GM19468 (cell line): ENCODE results near the gene FOXF1.

Source experiments
- ATAC-seq: cut with Tn5 transposase; IDR thresholded peaks from one replicate; pipeline ENCODE4 v1.9.1; 2021; ENCODE audit warnings: mild to moderate bottlenecking, moderate library complexity, moderate number of reproducible peaks; ENCODE audit not compliant: unreplicated experiment; ENCODE audit errors: extremely low read depth

The FOXF1 gene

DNA sequence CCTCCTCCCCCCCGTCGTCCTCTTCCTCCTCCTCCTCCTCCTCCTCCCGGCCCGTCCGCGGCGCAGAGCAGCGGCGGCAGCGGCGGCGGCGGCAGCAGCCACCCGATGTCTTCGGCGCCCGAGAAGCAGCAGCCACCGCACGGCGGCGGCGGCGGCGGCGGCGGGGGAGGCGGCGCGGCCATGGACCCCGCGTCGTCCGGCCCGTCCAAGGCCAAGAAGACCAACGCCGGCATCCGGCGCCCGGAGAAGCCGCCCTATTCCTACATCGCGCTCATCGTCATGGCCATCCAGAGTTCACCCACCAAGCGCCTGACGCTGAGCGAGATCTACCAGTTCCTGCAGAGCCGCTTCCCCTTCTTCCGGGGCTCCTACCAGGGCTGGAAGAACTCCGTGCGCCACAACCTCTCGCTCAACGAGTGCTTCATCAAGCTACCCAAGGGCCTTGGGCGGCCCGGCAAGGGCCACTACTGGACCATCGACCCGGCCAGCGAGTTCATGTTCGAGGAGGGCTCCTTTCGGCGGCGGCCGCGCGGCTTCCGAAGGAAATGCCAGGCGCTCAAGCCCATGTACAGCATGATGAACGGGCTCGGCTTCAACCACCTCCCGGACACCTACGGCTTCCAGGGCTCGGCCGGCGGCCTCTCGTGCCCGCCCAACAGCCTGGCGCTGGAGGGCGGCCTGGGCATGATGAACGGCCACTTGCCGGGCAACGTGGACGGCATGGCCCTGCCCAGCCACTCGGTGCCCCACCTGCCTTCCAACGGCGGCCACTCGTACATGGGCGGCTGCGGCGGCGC, at the start of gene FOXF1:
Gene FOXF1 (plus strand): TSS at position 63 of the 797 bp plus-strand sequence. CDS start 43 bp downstream, at position 106.
- ATAC-seq: no peak

- ATAC-seq: no peak
Observed at GRCh38 chr16:86461037-86461436, 49.3 kb upstream of the FOXF1 start.

GRCh38 chr16:86462334-86463084, 47.8 kb upstream of the FOXF1 start:
- ATAC-seq: no peak

DNA sequence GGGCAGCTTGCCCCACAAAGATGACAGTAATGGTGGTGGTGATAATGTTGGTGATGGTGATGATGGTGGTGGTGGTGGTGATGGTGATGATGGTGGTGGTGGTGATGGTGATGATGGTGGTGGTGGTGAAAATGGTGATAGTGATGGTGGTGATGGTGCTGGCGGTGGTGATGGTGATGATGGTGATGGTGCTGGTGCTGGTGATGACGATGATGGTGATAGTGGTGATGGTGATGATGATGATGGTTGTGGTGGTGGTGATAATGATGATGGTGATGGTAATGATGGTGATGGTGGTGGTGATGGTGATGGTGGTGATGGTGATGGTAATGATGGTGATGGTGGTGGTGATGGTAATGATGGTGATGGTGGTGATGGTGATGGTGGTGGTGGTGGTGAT, 46.3 kb upstream of the FOXF1 start:
- ATAC-seq: no peak

DNA sequence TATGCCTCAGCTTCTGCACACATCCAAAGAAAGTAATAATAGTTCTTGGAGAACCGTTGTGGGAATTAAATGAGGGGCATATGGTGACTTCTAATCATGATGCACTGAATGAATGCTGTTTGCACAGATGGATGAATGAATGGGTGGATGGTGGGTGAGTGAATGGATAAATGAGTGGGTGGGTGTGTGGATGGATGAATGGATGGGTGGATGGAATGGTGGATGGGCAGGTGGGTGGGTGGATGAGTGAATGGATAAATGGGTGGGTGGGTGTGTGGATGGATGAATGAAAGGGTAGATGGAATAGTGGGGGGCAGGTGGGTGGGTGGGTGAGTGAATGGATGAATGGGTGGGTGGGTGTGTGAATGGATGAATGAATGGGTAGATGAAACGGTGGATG, 44.9 kb upstream of the FOXF1 start:
- ATAC-seq: no peak

- ATAC-seq: no peak
Observed at GRCh38 chr16:86466696-86467406, 43.5 kb upstream of the FOXF1 start.

- no peak for ATAC-seq
Observed at GRCh38 chr16:86467490-86467889, 42.8 kb upstream of the FOXF1 start.

DNA sequence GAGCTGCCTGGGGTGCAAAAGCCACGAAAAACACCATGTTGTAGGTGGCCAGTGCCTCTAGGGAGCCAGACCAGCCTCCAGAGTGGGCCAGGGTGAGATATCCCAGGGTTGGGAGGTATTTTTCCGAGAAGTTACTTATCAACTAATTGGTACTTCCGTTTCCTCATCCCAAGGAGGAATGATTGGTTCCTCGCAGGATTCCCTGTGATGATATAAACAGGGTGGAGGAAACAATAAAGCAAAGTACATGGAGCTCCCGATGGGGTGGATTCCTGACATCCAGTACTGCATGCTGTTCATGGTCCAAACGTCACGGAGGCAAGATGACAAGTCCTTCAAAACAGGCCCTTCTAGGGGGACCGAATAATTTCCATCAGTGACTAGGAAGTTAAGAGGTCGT, 39.4 kb upstream of the FOXF1 start:
- ATAC-seq: no peak

DNA sequence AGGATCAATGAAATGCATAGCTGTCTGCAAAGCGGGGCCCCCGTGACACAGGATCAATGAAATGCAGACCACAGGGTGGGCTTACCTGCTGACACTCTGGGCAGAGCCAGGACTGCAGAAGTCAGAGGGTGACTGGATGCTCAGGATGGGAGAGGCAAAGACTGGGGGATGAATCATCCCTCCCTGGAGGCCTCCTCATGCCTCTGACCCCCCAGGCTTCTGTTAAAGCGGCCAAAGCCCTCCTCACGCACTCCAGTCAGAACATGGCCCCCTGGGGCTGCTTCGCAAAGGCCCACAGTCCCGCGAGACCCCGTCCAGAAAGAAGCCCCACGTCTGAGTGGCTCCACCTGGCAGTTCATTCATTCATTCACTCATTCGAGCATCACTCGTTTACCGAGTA, 38.4 kb upstream of the FOXF1 start:
- no peak for ATAC-seq

GRCh38 chr16:86472366-86472765, 38.0 kb upstream of the FOXF1 start:
- ATAC-seq: no peak

DNA sequence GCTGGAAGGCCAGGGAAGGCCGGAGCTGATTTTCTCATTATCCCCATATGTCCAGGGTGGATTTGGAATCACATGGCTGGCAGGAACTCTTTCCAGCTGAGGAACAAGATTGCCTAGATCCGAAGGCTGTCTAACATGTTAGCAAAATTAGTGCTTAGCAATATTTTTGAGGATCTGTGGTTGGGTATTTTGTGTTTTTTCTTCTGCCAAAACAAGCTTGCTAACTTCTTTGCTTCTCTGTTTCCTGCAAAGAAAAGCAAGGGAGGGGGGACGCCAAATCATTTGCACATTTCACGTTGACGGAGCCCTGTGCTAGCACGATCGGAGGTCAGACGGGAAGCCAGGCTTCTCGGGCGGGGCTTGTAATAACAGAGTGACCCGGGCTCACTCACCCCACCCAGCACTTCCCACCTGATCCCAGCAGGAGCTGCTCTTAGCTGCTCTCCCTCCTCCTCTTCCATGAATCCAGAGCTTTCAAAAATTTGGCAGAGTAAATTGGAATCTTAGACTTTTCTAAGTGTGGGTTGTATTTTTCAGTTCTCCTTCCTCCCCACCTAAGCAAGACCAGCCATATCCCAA, 33.3 kb upstream of the FOXF1 start:
- no peak for ATAC-seq

- no peak for ATAC-seq
Observed at GRCh38 chr16:86477642-86478041, 32.7 kb upstream of the FOXF1 start.

DNA sequence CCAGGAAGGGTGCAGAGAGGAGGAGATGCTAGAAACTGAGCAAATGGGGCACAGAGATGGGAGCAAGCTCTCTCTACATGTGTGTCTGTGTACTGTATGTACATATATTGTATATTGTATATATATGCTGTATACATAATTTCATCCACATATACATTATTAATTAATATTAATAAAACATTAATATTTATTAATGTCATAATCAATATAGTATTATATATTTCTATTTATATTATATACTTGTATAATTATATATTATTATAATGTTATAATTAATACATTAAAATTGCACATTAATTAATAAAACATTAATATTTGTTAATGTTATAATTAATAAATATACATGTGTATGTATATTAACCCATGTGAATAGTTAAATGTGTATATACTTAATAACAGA, 31.5 kb upstream of the FOXF1 start:
- ATAC-seq: no peak

- ATAC-seq: no peak
Observed at GRCh38 chr16:86479419-86479818, 30.9 kb upstream of the FOXF1 start.

- no peak for ATAC-seq
Observed at GRCh38 chr16:86480444-86480843, 29.9 kb upstream of the FOXF1 start.

DNA sequence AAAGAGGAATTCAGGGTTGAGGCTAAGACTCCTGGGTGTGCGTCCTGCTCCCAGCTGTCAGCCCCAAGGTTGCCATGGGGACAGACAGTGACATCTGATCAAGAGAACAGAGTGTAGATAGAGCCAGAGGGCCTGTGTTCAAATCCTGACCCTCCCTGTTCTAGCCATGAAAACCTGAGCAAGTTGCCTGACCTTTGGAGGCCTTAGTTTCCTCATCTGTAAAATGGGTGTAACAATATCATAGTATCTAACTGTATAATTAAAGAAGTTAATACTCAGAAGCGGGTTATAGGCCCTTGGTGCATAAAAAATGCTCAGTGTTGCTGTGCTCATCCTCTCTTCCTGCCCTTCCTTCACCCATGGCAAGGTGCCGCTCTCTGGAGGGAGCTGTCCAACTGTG, 28.7 kb upstream of the FOXF1 start:
- no peak for ATAC-seq

DNA sequence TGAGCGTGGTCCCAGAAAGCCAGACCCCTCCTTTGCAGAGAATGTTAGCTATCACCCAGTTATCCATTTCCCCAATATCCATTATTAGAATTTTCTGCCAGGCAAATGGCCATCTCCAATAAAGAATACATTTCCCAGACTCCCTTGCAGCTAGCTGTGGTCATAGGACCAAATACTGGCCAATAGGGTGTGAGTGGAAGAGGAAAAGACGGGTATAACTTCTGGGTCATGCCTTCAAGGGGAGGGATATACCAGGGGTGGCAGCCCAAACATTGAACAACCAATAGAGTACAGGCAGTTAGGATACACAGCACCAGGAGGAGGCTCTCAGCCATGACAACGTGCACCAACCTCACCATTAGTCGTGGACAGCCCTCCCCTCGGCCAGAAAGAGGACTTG, 26.1 kb upstream of the FOXF1 start:
- ATAC-seq: no peak

DNA sequence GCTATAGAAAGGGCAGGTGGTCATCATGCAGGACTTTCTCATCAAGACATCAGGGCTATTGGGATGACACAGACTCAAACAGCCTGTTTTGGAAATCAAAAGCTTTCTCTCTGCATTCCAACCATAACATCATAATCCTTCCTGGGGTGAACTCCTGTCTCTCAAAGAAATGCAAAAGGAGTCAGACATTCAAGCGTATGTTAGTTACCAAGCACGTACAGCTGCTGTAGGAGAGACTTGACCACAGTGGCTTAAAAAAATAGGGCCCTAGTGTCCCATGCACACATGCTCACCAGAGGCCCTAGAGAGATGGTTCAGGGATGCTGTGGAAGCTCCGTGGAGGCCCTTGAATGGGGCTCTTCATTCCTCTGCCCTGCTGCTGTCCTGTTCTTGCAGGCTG, 24.6 kb upstream of the FOXF1 start:
- no peak for ATAC-seq

- no peak for ATAC-seq
Observed at GRCh38 chr16:86490859-86491639, 19.3 kb upstream of the FOXF1 start.

GRCh38 chr16:86491640-86492023, 18.7 kb upstream of the FOXF1 start:
- ATAC-seq: no peak
